DMS53 treated with DMSO at 0.1 percent for 48 hours (cell line): ENCODE data around the gene TVP23A.
"Not testable (repeated sequence)": the region's sequence is repeated elsewhere in the genome, so short reads cannot be mapped to it uniquely, and the experiment has no call there.

ENCODE experiments used
- DNase-seq: peaks from one replicate; lab custom pipeline; 2025; ENCODE audit not compliant: unreplicated experiment; lab: John Stamatoyannopoulos, UW

Gene TVP23A

DNA sequence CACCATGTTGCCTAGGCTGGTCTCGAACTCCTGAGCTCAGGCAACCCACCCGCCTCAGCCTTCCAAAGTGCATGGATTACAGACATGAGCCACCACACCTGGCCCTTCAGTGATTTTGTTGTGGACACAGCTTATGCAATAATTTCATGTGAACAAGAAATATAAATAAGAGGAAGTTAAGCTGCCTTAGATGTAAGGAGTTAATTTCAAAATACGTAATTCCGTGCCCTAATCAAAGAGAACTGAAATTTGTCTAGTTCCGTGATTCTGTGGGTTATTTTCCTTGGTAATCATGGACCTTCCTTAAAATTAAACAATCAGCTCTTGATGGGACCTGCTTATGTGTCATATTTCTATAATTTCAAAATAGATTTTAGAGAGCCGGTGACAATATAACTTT, 11.9 kb downstream of the TVP23A start:
- DNase-seq: no peak

DNA sequence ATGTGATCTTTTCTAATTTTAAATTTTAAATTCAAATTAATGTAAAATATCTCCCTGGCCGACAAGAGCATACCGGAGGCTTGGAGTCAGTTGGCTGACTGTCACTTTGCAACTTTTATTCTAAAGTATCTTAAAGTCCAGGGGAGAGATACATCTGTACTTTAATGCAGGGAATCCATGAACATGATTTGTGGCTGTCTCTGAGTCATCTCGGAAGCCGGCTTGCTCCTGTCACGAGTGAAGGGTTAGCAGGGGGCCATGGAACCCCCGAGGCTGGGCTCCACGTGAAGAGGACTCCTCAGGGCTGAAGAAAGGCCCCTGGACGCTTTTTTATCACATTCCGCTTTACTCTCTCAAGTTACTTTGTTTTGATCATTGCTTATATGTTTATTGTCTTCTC, 13.3 kb downstream of the TVP23A start:
- DNase-seq: no peak

DNA sequence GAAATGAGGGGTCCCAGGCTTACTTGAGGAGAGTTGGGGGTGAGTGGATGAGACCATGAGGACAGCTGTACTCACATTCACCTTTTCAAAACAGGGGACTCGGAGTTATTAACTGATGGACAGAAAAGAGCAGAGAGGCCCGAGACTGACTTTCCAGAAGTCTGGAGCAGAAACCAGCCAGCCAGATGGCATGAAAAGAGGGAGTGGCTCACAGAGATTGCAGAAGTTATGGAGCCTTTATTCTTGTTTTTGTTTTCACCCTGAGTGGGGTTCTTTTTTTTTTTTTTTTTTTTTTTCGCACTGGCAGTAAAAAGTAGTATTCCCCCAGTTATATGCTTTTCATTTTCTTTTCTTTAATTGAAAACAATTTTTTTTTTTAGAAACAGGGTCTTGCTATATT, 18.9 kb downstream of the TVP23A start:
- DNase-seq: no peak

DNA sequence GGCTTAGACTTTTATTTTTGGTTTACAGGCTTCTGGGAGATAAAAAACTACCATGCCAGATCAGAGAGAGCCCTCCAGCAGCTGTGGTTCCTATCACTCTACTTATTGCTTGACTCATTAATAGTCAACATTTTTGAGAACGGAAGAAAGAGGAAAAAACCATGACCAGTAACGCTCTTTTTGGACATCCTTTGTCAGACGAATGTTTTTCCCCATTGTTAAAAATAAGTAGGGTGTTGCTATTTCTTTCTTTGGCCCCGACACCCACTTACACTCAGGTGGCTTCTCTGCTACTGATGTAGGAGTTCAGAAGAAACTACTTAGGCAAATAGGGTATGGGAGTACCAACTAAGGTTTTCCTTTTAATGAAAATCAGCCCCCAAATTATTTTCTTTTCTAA, 27.5 kb downstream of the TVP23A start:
- DNase-seq: no peak

DNA sequence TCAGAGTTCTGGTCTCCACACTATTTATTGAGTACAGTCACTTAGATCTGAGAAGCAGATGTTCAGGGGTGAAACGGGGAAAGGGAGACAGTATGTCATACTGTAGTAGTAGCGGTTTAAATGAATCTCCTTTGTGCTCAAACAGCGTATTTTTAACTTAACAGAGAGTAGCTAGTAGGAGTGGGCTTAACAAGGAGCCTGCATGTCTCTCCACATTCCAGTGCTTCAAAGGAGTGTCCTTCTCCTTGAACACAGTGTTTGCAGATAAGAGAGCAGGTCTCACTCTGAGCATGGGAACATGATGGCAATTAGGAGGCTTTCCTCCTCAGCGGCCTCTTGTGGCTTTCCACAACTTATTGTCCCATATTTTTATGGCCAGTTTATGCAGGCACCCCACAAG, 30.0 kb downstream of the TVP23A start:
- not testable (repeated sequence) for DNase-seq

- DNase-seq: no peak
Observed at GRCh38 chr16:10787304-10787703, 31.3 kb downstream of the TVP23A start.

DNA sequence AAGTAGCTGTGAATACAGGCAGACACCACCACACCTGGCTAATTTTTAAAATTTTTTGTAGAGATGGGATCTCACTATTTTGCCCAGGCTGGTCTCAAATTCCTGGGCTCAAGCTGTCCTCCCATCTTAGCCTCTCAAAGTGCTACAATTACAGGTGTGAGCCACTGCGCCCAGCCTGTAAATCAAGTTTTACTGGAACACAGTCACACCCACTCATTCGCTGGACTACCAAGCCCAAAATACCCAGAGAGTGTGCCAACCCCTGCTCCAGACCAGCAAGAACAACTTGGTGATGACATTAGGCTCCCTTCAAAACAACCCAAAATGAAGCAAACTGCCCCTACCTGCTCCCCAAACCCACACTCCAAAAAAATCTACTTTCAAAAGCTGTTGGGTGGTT, 36.0 kb downstream of the TVP23A start:
- no peak for DNase-seq

DNA sequence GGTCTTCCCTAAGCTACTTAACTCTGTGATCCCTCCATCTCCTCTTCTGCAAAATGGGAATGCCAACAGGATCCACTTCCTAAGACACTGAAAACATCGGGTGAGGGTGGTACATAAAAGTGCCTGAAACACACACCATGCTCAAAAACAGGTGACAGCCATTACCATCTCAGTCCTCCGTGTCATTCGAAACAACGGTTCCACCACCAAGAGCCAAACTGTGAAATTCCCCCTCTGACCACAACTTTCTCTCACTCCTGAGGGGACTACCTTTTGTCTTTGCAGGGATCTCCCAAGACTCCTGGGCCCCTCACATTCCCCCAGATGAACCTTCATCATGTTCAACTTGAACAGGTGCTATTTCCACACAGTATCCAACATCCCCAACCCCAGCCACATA, 38.0 kb downstream of the TVP23A start:
- no peak for DNase-seq

DNA sequence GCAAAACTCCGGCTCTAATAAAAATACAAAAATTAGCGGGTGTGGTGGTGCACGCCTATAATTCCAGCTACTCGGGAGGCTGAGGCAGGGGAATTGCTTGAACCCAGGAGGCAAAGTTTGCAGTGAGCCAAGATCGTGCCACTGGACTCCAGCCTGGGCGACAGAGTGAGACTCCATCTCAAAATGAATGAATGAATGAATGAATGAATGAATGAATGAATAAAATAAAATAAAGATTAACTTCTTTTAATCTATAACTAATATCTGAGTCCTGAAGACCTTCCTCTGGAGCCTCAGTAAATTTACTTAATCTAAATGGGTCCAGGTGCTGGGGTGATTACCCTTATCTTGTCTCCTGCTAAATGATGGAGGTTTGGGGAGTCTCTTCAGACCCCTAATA, 38.7 kb downstream of the TVP23A start:
- not testable (repeated sequence) for DNase-seq

- DNase-seq: no peak
Observed at GRCh38 chr16:10777356-10777755, 41.2 kb downstream of the TVP23A start.

DNA sequence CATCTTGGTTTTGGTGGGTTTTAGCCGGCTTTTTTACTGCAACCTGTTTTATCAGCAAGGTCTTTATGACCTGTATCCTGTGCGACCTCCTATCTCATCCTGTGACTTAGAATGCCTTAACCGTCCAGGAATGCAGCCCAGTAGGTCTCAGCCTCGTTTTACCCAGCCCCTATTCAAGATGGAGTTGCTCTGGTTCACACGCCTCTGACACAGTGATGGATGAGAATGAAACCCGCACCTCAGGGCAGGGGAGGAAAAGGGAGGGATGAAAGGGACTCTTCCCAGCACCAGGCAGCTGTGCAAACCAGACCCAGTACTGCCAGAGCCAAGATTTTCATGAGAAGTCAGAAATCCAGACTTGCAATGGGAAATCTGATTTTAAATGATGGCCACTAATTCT, 41.7 kb downstream of the TVP23A start:
- DNase-seq: not testable (repeated sequence)

DNA sequence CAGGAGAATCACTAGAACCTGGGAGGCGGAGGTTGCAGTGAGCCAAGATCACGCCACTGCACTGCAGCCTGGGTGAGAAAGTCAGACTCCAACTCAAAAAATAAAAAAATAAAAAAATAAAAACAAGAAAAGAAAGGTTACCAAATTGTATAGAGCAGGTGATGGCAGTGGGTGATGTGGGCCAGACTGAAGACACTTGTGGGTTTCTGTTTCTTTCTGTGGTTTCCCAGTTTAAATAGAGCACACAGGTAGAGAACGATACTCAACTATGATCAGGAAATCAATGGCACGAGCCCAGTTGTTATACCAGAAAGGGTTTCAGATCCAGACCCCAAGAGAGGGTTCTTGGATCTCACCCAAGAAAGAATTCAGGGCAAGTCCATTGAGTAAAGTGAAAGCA, 42.3 kb downstream of the TVP23A start:
- DNase-seq: no peak

DNA sequence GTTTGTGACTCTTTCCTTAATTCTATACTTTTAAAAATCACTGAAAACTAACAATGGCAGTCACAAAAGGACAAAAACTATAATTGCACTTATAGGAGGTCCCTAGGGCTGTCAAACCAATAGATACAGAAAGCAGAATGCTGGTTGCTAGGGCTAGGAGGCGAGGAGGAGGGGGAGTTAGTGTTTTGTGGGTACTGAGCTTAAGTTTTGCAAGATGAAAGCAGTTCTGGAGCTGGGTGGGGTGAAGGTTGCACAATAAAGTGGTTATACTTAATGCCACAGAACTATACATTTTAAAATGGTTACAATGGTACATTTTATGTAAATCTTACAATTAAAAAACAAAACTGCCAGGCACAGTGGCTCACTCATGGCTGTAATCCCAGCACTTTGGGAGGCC, 47.7 kb downstream of the TVP23A start:
- DNase-seq: no peak

DNA sequence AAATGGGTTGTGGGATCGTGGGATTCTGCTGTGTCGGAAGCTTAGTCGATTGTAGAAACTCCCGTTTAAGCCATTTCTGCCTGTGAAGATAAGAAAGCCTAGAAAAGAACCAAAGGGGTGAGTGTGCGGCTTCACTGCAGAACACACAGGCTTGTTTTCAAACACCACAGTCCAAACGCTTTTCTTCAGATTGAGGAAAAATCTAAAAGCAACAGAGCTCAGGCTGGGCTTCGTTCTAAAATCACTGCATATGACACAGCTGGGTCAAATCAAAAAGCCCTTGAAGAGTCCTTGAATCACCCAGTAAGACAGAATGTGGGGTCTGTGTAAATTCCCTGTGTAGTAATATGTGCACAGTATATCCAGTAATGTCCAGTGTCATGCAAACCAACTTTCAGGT, 49.2 kb downstream of the TVP23A start:
- no peak for DNase-seq

DNA sequence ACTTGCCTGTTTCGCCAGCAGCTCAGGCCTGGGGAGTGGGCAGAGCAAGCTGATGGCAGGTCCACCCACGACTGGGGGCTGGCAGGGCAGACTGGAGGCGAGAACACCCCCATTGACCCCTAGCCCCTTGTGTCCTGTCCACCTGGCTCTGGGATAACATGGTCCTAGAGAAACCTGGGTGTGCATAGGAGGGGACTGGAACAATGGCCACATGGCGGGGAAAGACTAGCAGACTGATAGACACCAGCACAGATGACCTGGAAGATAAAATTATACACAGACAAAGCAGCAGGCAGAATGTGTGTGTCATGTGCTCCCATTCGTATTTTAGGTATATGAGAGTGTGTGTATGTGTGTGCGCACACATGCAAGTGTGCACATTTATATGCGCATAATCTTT, 51.5 kb downstream of the TVP23A start:
- DNase-seq: no peak

GRCh38 chr16:10765772-10766171, 52.8 kb downstream of the TVP23A start:
- DNase-seq: no peak

DNA sequence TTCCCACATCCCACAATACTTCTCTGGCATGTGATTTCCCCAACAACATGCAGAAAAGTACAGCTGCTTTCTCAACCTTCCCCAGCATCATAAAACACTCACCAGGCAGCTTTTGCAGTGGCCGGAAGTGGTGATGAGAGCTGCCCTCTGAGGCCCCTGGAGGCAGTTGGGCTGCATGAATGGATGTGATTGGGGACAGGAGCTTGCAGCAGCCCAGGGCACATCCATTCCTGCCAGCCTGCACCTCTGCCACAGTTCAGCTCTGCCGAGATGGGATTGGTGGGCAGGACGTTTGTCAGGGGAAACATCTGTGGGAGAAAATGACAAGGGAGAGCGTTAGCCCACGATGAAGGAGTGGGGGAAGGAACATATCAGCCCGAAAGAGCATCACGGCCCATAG, 55.1 kb downstream of the TVP23A start:
- no peak for DNase-seq

DNA sequence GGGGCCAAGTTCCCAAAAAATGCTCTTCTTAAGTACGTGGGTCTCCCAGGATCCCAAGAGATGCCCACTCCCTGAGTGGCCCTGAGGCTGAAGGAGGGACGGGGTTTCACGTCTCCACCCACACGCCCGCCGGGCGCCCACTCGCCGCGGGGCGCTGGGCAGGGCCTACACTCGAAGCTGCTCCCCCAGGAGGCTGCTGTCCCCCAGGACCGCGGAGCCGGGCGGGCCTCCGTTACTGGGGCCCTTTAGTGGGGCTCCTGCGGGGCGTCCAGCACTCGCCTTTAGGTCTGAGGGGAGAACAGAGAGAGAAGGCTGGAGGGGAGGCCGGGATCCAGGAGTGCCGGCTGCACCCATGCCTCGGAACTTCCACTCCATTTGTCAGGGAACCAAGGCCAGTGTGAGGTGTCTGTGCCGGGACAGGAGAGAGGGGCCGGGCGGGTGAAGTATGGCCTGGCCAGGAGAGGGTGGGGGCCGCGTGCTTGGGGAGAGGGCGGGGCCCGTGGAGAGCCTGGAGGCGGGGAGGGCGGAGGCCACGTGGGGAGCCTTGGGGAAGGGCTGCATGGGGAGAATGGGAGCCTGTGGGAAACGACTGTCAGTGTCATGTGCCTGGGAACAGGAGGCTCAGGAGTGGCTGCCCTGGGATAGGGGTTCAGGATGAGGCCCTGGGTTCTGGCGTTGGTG, 56.1 kb downstream of the TVP23A start:
- no peak for DNase-seq

DNA sequence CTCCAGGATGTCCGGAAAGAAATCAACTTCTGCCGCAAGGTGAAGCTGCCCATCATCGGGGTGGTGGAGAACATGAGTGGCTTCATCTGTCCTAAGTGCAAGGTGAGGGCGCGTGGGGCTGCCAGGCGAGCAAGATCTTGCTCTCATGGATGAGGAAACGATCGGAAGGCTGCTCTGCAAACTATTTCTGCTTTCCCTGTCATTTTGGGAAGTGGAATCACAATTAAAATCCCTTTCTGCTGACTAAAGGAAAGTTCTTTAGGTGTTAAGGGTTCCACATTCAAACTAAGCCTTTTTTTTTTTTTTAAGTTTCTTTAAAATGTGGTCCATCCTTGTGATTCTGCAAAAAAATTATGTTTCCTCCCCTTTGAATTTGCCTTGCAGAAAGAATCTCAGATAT, 57.2 kb downstream of the TVP23A start:
- no peak for DNase-seq

- no peak for DNase-seq
Observed at GRCh38 chr16:10760858-10761257, 57.7 kb downstream of the TVP23A start.

GRCh38 chr16:10756574-10756973, 62.0 kb downstream of the TVP23A start:
- DNase-seq: no peak

DNA sequence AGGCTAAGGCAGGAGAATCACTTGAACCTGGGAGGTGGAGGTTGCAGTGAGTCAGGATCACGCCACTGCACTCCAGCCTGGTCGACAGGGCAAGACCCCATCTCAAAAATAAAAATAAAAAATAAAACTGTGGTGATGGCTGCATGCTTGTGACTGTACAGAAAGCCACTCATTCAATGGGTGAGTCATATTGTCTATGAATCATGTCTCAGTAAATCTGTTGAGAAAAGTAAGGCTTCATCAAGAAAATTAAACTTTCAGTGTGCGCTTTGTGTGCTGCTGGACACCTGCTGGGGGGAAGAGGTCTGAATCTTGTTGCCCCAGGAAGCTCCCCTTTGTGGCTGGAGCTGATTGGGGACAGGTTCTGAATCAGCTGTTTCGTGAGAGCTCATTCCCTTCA, 63.7 kb downstream of the TVP23A start:
- no peak for DNase-seq

DNA sequence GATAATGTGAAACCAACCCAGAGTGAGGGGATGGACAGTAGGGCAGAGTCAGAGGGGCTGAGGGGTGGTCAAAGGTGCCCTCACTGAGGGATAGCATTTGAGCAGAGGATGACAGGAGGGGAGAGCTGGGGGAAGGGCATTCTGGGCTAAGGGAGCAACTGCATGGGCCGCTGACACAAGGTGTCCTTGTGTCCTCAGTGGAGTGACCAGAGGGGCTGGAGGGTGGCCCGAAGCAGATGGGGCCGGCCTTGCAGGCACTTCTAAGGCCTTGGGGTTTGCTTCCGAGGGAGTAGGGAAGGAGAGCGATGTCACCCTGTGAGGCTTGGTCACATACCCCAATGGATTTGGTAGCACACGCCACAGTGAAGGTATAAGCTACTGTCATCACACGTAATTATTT, 64.9 kb downstream of the TVP23A start:
- no peak for DNase-seq
